ENCODE results near the gene PPP6R3.

PPP6R3 gene

DNA sequence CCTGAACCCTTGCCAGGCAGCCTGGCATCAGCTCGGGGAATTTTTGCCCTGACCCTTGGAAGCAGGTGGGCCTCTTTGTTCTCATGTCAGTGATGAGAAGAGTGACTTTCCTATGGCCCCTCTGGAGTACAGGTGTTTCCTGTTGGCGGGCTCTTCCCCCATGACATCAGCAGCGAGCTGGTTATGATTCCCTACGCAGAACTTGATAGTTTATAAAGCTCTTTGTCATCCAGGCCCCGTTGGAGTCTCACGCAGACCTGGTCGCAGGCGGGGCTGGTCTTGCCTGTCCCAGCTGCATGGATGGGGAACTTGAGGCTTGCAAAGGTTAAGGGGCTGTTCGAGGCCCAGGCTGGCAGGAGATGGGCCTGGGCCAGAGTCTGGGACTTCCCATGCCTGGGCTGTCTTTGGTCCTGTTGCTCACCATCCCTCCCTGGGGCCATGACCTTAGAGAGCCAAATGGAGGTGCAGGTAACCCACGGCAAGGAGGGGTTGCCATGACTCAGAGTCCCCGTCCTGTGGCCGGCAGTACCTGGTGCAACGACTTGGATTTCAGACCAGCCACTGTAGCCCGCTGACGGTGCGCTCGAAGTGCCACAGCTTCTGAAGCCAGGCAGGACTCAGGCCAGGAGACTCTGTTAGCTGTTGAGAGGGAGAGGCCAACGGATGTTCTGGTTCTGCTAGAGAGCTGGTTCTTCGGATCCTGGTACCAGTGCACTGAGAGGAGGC, 45.9 kb upstream of the PPP6R3 start:
- Histone ChIP-seq H3K4me1 (no peaks in the 10 kb centered on the region), H3K4me3 (ENCODE audit: low read depth, low read length) (no peak overlapping the region), H3K4me2 (ENCODE audit: low read length) (no peak overlapping the region), H3K9ac (no peak overlapping the region), H3K79me2 (no peaks in the 10 kb centered on the region), H3K36me3 (ENCODE audit: control insufficient read depth, insufficient read depth, low read length) (no peaks in the 10 kb centered on the region), H2AFZ (no peak overlapping the region), H3K27ac (no peak overlapping the region), H3K9me3 (ENCODE audit: control insufficient read depth, low read length) (no peaks in the 10 kb centered on the region), H3K27me3 (ENCODE audit: control insufficient read depth, insufficient read depth, low read length) (no peaks in the 10 kb centered on the region)
- TF ChIP-seq, protein P1, sequence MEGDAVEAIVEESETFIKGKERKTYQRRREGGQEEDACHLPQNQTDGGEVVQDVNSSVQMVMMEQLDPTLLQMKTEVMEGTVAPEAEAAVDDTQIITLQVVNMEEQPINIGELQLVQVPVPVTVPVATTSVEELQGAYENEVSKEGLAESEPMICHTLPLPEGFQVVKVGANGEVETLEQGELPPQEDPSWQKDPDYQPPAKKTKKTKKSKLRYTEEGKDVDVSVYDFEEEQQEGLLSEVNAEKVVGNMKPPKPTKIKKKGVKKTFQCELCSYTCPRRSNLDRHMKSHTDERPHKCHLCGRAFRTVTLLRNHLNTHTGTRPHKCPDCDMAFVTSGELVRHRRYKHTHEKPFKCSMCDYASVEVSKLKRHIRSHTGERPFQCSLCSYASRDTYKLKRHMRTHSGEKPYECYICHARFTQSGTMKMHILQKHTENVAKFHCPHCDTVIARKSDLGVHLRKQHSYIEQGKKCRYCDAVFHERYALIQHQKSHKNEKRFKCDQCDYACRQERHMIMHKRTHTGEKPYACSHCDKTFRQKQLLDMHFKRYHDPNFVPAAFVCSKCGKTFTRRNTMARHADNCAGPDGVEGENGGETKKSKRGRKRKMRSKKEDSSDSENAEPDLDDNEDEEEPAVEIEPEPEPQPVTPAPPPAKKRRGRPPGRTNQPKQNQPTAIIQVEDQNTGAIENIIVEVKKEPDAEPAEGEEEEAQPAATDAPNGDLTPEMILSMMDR (IDR thresholded peaks at IDR 0.05), result no peak

DNA sequence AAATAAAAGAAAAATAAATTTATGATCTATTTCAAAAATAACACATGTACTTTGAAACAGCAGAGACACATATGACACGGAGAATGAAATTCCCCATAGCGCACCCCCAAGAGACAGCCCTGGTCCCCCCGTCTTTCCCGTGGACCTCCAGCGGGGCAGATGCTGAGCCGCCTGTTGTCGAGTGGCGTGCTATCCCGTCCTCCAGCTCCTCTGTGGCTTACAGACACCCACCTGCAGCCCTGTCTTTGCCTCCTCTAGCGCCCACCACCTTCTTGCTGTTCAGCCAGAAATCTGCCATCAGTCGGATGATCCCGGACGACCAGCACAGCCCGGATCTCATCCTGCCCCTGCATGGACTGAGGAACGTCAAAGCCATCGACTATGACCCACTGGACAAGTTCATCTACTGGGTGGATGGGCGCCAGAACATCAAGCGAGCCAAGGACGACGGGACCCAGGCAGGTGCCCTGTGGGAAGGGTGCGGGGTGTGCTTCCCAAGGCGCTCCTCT, 44.4 kb upstream of the PPP6R3 start:
- Histone ChIP-seq H3K4me1 (no peaks in the 10 kb centered on the region), H3K4me3 (ENCODE audit: low read depth, low read length) (no peak overlapping the region), H3K27ac (no peak overlapping the region), H3K9ac (no peak overlapping the region), H3K4me2 (ENCODE audit: low read length) (no peak overlapping the region), H2AFZ (no peak overlapping the region), H3K79me2 (no peaks in the 10 kb centered on the region), H3K9me3 (ENCODE audit: control insufficient read depth, low read length) (no peaks in the 10 kb centered on the region), H3K27me3 (ENCODE audit: control insufficient read depth, insufficient read depth, low read length) (no peaks in the 10 kb centered on the region), H3K36me3 (ENCODE audit: control insufficient read depth, insufficient read depth, low read length) (no peaks in the 10 kb centered on the region)
- TF ChIP-seq, protein P1 (IDR thresholded peaks at IDR 0.05), result no peak

DNA sequence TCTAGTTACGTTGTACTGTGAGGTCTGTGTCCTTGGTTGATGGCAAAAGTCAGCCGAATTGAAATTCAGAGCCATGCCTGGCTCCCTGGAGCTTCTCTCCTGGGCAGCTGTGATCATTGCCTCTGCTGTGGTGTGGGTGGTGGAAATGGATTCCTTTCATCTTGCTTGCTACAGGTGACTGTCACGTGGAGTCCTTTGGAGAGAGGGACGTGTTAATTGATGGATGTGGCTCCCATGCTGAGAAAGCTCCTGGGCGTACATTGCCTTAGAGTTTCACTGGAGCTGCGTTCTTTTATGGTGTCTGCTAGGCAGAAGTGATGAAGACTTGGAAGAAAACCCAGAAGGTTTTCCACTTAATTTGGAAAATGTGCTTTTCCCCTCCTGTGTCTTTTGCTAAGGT, 41.9 kb upstream of the PPP6R3 start:
- Histone ChIP-seq H3K79me2 (no peaks in the 10 kb centered on the region), H3K4me1 (no peaks in the 10 kb centered on the region), H3K36me3 (ENCODE audit: control insufficient read depth, insufficient read depth, low read length) (no peaks in the 10 kb centered on the region), H3K27me3 (ENCODE audit: control insufficient read depth, insufficient read depth, low read length) (no peaks in the 10 kb centered on the region), H3K4me3 (ENCODE audit: low read depth, low read length) (no peak overlapping the region), H3K9me3 (ENCODE audit: control insufficient read depth, low read length) (no peaks in the 10 kb centered on the region), H2AFZ (no peak overlapping the region), H3K27ac (no peak overlapping the region), H3K4me2 (ENCODE audit: low read length) (no peak overlapping the region), H3K9ac (no peak overlapping the region)
- TF ChIP-seq, protein P1 (IDR thresholded peaks at IDR 0.05), result no peak

DNA sequence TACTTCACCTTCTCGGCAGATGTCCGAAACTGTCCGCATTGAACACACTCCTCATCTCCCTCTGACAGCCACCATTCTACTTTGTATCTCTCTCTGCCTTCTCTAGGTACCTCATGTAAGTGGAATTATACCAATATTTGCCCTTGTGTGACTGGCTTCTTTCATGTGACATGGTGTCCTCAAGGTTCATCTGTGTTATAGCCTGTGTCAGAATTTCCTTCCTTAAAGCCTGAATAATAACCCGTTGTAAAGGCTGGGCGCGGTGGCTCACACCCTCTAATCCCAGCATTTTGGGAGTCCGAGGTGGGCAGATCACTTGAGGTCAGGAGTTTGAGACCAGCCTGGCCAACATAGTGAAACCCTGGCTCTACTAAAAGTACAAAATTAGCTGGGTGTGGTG, 40.4 kb upstream of the PPP6R3 start:
- no peak overlapping the region for H3K4me3 ChIP-seq (ENCODE audit: low read depth, low read length)
- H3K9ac ChIP-seq, result no peak overlapping the region
- H3K4me1 ChIP-seq, result no peaks in the 10 kb centered on the region
- H3K27ac ChIP-seq, result no peak overlapping the region
- H3K36me3 ChIP-seq (ENCODE audit: control insufficient read depth, insufficient read depth, low read length), result no peaks in the 10 kb centered on the region
- H3K27me3 ChIP-seq (ENCODE audit: control insufficient read depth, insufficient read depth, low read length), result no peaks in the 10 kb centered on the region
- TF ChIP-seq, protein P1 (IDR thresholded peaks at IDR 0.05), result no peak
- H2AFZ ChIP-seq, result no peak overlapping the region
- H3K4me2 ChIP-seq (ENCODE audit: low read length), result no peak overlapping the region
- no peaks in the 10 kb centered on the region for H3K79me2 ChIP-seq
- no peaks in the 10 kb centered on the region for H3K9me3 ChIP-seq (ENCODE audit: control insufficient read depth, low read length)

DNA sequence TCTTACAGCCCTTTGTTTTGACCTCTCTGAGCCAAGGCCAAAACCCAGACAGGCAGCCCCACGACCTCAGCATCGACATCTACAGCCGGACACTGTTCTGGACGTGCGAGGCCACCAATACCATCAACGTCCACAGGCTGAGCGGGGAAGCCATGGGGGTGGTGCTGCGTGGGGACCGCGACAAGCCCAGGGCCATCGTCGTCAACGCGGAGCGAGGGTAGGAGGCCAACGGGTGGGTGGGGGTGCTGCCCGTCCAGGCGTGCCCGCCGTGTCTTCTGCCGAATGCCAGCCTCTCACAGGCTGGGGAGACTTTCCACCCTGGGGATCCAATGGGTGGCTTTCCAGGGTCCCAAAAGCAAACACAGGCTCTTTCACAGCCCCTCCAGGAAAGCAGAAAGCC, 37.1 kb upstream of the PPP6R3 start:
- H3K4me3 ChIP-seq (ENCODE audit: low read depth, low read length), result no peak overlapping the region
- no peaks in the 10 kb centered on the region for H3K27me3 ChIP-seq (ENCODE audit: control insufficient read depth, insufficient read depth, low read length)
- TF ChIP-seq, protein P1 (IDR thresholded peaks at IDR 0.05), result no peak
- H2AFZ ChIP-seq, result no peak overlapping the region
- no peak overlapping the region for H3K27ac ChIP-seq
- H3K79me2 ChIP-seq, result no peaks in the 10 kb centered on the region
- no peaks in the 10 kb centered on the region for H3K4me1 ChIP-seq
- H3K36me3 ChIP-seq (ENCODE audit: control insufficient read depth, insufficient read depth, low read length), result no peaks in the 10 kb centered on the region
- no peak overlapping the region for H3K9ac ChIP-seq
- no peak overlapping the region for H3K4me2 ChIP-seq (ENCODE audit: low read length)
- H3K9me3 ChIP-seq (ENCODE audit: control insufficient read depth, low read length), result no peaks in the 10 kb centered on the region
